ENCODE results near the gene CBLB.

Gene CBLB

DNA sequence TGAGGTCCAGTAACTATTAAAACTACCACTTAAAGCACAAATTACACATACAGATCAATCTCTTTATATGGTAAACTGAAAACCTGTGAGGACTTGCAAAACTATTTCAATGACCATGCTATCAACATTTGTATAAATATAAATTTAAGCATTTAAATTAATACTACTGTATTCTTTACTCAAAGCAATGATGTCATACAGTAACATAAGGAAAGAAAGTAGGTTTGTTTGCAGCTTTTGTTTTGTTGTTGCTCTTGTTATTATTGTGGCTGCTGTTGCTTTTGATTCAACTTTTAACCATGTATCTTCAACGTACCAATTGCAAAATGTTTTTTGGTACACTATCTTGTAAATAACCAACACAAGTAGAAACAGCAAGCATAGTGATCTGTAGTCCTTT, 22.0 kb downstream of the CBLB start:
- Histone ChIP-seq H3K27ac (ENCODE audit: low read depth, low read length) (no peak overlapping the region), H3K27me3 (ENCODE audit: control insufficient read depth, insufficient read depth, low read length) (no peaks in the 10 kb centered on the region), H3K4me3 (ENCODE audit: low read depth, low read length) (no peak overlapping the region), H3K9me3 (ENCODE audit: control insufficient read depth, insufficient read depth, low read depth, low read length) (no peaks in the 10 kb centered on the region), H3K9ac (ENCODE audit: low read length) (no peak overlapping the region), H3K4me1 (ENCODE audit: control insufficient read depth, insufficient read depth, low read length) (peaks cover 16% of the 10 kb centered on the region), H3K36me3 (ENCODE audit: control insufficient read depth, insufficient read depth, low read length) (peaks cover 10% of the 10 kb centered on the region)

DNA sequence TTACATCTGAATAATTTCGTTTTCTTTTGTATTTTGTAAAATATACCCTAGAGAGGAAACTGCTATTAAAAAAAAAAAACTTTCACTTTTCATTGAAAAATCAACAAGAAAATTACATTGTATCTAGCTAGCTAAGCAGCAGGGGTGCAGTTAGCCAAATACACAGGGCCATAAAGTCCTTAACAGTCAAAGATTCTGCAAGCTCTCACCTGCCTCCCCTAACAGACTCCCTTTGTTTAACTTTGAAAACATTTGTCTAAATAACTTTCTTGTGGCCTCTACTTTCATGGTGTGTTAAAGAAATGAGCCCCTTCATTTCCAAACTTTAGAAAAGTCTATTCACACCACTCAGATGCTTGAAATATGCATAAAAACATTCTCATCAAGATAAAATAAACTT, 23.3 kb downstream of the CBLB start:
- H3K36me3 ChIP-seq (ENCODE audit: control insufficient read depth, insufficient read depth, low read length) = no peaks in the 10 kb centered on the region
- H3K27me3 ChIP-seq (ENCODE audit: control insufficient read depth, insufficient read depth, low read length) = no peaks in the 10 kb centered on the region
- no peak overlapping the region for H3K4me3 ChIP-seq (ENCODE audit: low read depth, low read length)
- no peak overlapping the region for H3K9ac ChIP-seq (ENCODE audit: low read length)
- peaks cover 16% of the 10 kb centered on the region for H3K4me1 ChIP-seq (ENCODE audit: control insufficient read depth, insufficient read depth, low read length)
- H3K27ac ChIP-seq (ENCODE audit: low read depth, low read length) = no peak overlapping the region
- H3K9me3 ChIP-seq (ENCODE audit: control insufficient read depth, insufficient read depth, low read depth, low read length) = no peaks in the 10 kb centered on the region

DNA sequence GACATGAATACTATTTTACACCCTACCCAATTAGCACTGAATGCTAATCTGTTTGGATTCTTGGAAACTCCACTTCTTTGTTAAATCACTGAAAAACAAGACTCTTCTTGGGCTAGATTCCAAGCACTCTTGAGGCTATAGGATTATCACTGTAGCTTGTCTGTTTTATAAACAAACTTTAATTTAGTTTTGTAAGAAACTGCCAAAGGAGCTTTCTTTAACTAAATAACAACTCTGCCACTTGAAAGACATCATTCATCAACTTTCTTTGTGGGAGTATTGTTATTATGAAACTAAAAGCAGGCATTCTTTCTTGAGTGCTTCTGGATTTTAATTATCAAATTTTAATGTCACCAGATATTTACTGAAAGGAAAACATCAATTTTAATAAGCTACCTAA, 24.1 kb downstream of the CBLB start:
- H3K27me3 ChIP-seq (ENCODE audit: control insufficient read depth, insufficient read depth, low read length) = no peaks in the 10 kb centered on the region
- no peaks in the 10 kb centered on the region for H3K9me3 ChIP-seq (ENCODE audit: control insufficient read depth, insufficient read depth, low read depth, low read length)
- no peaks in the 10 kb centered on the region for H3K36me3 ChIP-seq (ENCODE audit: control insufficient read depth, insufficient read depth, low read length)
- no peak overlapping the region for H3K9ac ChIP-seq (ENCODE audit: low read length)
- no peak overlapping the region for H3K4me3 ChIP-seq (ENCODE audit: low read depth, low read length)
- no peak overlapping the region for H3K27ac ChIP-seq (ENCODE audit: low read depth, low read length)
- peaks cover 16% of the 10 kb centered on the region for H3K4me1 ChIP-seq (ENCODE audit: control insufficient read depth, insufficient read depth, low read length)

DNA sequence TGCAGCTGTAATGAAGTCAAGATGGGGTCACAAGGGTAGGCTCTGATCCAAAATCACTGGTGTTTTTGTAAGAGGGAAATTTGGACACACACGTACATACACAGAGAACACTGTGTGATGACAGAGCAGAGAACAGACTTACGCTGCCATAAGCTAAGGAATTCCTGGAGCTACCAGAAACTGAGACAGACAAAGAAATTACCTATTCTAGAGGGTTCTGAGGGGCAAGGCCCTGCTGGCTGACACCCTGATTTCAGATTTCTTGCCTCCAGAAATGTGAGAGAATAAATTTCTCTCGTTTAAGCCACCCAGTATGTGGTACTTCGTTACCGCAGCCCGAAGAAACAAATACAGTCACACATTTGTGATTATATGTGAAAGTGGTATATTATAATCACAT, 24.8 kb downstream of the CBLB start:
- Histone ChIP-seq H3K9me3 (ENCODE audit: control insufficient read depth, insufficient read depth, low read depth, low read length) (no peaks in the 10 kb centered on the region), H3K4me1 (ENCODE audit: control insufficient read depth, insufficient read depth, low read length) (peaks cover 18% of the 10 kb centered on the region), H3K27ac (ENCODE audit: low read depth, low read length) (no peak overlapping the region), H3K27me3 (ENCODE audit: control insufficient read depth, insufficient read depth, low read length) (no peaks in the 10 kb centered on the region), H3K4me3 (ENCODE audit: low read depth, low read length) (no peak overlapping the region), H3K9ac (ENCODE audit: low read length) (peak overlapping the region; percentile 22), H3K36me3 (ENCODE audit: control insufficient read depth, insufficient read depth, low read length) (no peaks in the 10 kb centered on the region)

DNA sequence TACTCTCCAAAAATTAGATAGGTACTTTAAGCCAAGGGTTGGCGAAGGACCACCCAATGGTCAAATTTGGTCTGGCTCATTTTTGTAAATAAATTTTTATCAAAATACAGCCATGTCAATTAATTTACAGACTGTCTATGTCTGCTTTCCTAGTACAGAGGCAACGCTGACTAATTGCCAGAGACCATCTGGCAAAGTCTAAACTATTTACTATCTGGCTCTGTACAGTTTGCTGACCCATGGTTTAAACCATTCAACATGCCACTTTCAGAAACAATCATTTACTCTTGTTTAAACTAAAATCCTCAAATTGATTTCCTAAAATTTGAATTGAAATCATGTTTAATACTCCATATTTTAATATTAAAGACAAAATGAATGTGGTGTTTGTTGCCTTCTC, 25.9 kb downstream of the CBLB start:
- Histone ChIP-seq H3K9ac (ENCODE audit: low read length) (no peak overlapping the region), H3K4me3 (ENCODE audit: low read depth, low read length) (no peak overlapping the region), H3K27me3 (ENCODE audit: control insufficient read depth, insufficient read depth, low read length) (no peaks in the 10 kb centered on the region), H3K36me3 (ENCODE audit: control insufficient read depth, insufficient read depth, low read length) (no peaks in the 10 kb centered on the region), H3K27ac (ENCODE audit: low read depth, low read length) (no peak overlapping the region), H3K4me1 (ENCODE audit: control insufficient read depth, insufficient read depth, low read length) (peaks cover 27% of the 10 kb centered on the region), H3K9me3 (ENCODE audit: control insufficient read depth, insufficient read depth, low read depth, low read length) (no peaks in the 10 kb centered on the region)

DNA sequence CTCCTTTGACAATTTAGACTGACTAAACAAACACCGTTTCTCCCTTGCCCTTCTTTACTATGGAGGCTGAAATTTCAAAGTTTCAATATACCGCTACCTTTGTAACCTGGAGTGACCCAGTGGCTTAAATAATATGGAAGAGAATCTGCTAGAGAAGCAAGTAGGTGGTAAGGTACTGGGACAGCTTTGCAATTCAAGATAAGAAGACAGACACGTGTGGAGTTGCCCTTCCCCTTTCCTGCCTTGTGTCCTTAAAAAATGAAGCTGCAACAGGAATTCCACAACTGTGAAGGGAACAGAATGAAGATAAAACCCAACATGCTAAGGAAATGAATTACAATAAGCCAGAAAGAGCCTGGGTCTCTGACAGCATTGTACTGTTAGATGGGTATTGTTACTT, 26.4 kb downstream of the CBLB start:
- Histone ChIP-seq H3K4me1 (ENCODE audit: control insufficient read depth, insufficient read depth, low read length) (peaks cover 27% of the 10 kb centered on the region), H3K9ac (ENCODE audit: low read length) (no peak overlapping the region), H3K9me3 (ENCODE audit: control insufficient read depth, insufficient read depth, low read depth, low read length) (no peaks in the 10 kb centered on the region), H3K27me3 (ENCODE audit: control insufficient read depth, insufficient read depth, low read length) (no peaks in the 10 kb centered on the region), H3K4me3 (ENCODE audit: low read depth, low read length) (no peak overlapping the region), H3K36me3 (ENCODE audit: control insufficient read depth, insufficient read depth, low read length) (no peaks in the 10 kb centered on the region), H3K27ac (ENCODE audit: low read depth, low read length) (no peak overlapping the region)

DNA sequence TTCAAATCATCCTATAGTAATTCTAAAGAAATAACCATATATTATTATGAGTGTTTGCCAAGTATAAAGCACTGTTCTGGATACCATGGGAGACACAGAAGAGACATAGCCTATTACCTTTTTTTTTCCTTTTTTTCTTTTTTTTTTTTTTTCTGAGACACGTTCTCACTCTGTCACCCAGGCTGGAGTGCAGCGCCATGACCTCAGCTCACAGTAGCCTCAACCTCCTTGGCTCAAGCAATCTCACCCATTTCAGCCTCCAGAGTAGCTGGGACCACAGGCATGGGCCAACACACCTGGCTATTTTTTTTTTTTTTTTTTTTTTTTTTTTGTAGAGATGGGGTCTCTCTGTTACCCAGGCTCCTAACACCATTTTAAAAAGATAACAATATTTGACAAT, 30.9 kb downstream of the CBLB start:
- Histone ChIP-seq H3K27ac (ENCODE audit: low read depth, low read length) (no peak overlapping the region), H3K4me3 (ENCODE audit: low read depth, low read length) (no peak overlapping the region), H3K27me3 (ENCODE audit: control insufficient read depth, insufficient read depth, low read length) (no peaks in the 10 kb centered on the region), H3K36me3 (ENCODE audit: control insufficient read depth, insufficient read depth, low read length) (no peaks in the 10 kb centered on the region), H3K4me1 (ENCODE audit: control insufficient read depth, insufficient read depth, low read length) (peaks cover 11% of the 10 kb centered on the region), H3K9me3 (ENCODE audit: control insufficient read depth, insufficient read depth, low read depth, low read length) (no peaks in the 10 kb centered on the region), H3K9ac (ENCODE audit: low read length) (no peak overlapping the region)

DNA sequence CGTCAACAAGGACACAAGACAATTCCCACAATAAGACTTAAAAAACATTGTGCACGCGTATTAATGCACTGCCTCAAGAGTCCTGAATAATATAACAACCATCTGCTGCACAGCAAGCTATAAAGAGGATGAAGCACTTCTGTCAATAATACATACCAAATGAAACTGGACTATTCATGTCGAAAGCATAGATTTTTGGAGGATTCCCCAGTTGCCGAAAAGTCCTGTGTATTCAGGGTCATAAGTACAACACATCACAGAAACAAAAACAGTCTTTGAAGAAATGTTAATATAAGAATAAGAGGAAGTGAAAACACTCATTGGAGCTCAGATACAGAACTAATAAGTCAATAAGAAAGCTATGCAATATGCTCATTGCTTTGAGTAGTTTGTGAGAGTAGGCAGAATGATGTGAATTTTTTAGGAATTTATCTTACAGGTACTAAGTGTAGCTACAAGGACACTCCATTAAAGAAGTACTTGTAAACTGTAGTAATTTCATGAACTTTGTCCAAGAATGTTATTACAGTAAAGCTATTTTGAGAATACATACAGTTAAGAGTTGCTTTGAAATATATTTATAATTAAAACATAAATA, 31.6 kb downstream of the CBLB start:
- Histone ChIP-seq H3K9ac (ENCODE audit: low read length) (no peak overlapping the region), H3K9me3 (ENCODE audit: control insufficient read depth, insufficient read depth, low read depth, low read length) (no peaks in the 10 kb centered on the region), H3K27me3 (ENCODE audit: control insufficient read depth, insufficient read depth, low read length) (no peaks in the 10 kb centered on the region), H3K4me1 (ENCODE audit: control insufficient read depth, insufficient read depth, low read length) (peaks cover 11% of the 10 kb centered on the region), H3K36me3 (ENCODE audit: control insufficient read depth, insufficient read depth, low read length) (no peaks in the 10 kb centered on the region), H3K27ac (ENCODE audit: low read depth, low read length) (no peak overlapping the region), H3K4me3 (ENCODE audit: low read depth, low read length) (no peak overlapping the region)

DNA sequence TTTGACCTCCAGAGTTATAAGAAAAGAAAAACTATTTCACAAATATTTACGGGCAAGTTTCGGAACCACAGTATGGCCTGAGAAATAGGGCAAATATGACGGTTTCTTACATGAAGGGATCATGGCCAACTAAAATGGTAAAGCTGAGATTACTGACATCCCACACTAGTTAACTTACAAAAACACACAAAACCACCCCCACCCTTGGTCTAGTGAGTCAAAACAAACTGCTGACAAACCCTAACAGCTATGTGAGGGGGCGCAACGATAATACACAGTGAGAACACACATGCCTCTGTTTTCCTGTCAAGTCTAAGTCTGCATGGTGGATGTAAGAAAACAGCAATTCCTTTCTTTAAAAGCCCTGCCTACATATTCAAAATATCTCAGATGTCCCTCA, 32.3 kb downstream of the CBLB start:
- H3K27ac ChIP-seq (ENCODE audit: low read depth, low read length) = no peak overlapping the region
- no peak overlapping the region for H3K9ac ChIP-seq (ENCODE audit: low read length)
- H3K4me3 ChIP-seq (ENCODE audit: low read depth, low read length) = no peak overlapping the region

DNA sequence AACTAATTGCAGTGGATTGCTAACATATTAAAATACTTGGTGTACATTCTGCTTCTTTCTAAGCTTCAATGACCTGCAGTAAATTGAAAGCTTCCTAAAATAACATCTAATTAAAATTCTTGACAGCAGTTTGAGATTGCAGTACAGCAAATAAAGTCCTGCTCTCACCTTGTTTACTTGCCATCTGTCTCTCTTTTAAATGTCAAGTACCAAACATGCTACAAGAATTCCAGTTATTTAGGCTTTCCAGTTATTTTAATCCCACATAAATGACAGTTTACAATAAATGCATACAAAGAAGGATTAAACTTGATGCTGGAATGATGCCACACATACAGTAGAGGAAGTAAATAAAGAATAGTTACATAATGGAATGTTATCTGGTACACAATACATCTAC, 33.2 kb downstream of the CBLB start:
- Histone ChIP-seq H3K4me3 (ENCODE audit: low read depth, low read length) (no peak overlapping the region), H3K4me1 (ENCODE audit: control insufficient read depth, insufficient read depth, low read length) (peaks cover 11% of the 10 kb centered on the region), H3K9ac (ENCODE audit: low read length) (no peak overlapping the region), H3K27me3 (ENCODE audit: control insufficient read depth, insufficient read depth, low read length) (no peaks in the 10 kb centered on the region), H3K27ac (ENCODE audit: low read depth, low read length) (no peak overlapping the region), H3K9me3 (ENCODE audit: control insufficient read depth, insufficient read depth, low read depth, low read length) (no peaks in the 10 kb centered on the region), H3K36me3 (ENCODE audit: control insufficient read depth, insufficient read depth, low read length) (no peaks in the 10 kb centered on the region)

More for the DNA sequence above, 32.3 kb downstream of the CBLB start:
- Histone ChIP-seq H3K36me3 (ENCODE audit: control insufficient read depth, insufficient read depth, low read length) (no peaks in the 10 kb centered on the region), H3K4me1 (ENCODE audit: control insufficient read depth, insufficient read depth, low read length) (peaks cover 11% of the 10 kb centered on the region), H3K9me3 (ENCODE audit: control insufficient read depth, insufficient read depth, low read depth, low read length) (no peaks in the 10 kb centered on the region), H3K27me3 (ENCODE audit: control insufficient read depth, insufficient read depth, low read length) (no peaks in the 10 kb centered on the region)

DNA sequence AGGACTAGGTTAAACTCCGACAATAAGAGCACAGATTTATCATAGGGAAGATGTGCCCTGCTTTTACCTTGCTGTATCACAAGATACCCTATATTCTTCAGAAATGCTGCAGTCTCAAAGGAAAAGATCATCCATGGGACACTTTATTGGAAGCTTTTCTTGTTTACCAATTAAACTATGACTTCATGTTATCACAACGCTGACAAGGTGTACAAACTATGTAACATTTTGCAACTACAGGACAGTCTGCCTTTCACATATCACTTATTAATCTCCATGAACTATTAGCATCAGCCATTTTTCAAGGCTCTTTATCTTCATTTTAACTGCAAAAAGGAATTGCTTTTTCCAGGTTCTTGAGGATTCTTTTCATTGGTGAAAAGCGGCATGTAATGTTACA, 34.0 kb downstream of the CBLB start:
- H3K27ac ChIP-seq (ENCODE audit: low read depth, low read length) = no peak overlapping the region
- no peaks in the 10 kb centered on the region for H3K36me3 ChIP-seq (ENCODE audit: control insufficient read depth, insufficient read depth, low read length)
- no peak overlapping the region for H3K4me3 ChIP-seq (ENCODE audit: low read depth, low read length)
- peaks cover 11% of the 10 kb centered on the region for H3K4me1 ChIP-seq (ENCODE audit: control insufficient read depth, insufficient read depth, low read length)
- no peaks in the 10 kb centered on the region for H3K27me3 ChIP-seq (ENCODE audit: control insufficient read depth, insufficient read depth, low read length)
- H3K9me3 ChIP-seq (ENCODE audit: control insufficient read depth, insufficient read depth, low read depth, low read length) = no peaks in the 10 kb centered on the region
- no peak overlapping the region for H3K9ac ChIP-seq (ENCODE audit: low read length)

DNA sequence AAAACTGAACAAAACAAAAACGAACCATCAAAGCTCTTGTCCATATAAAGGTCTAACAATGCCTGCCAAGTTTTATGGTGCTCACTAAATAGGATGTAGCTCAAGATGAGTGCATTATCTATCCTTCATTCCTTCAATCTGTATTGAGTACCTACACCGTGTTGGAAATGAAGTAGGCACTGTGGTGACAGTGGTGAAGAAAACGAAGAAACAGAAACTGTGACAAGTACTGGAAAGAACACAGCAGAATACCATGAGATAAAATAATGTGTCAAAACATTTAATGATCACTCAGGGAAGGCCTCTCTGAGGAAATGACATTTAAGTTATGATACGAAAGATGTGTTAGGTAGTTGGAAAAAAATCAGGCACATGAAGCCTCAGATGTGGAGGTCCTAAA, 36.2 kb downstream of the CBLB start:
- Histone ChIP-seq H3K9ac (ENCODE audit: low read length) (no peak overlapping the region), H3K36me3 (ENCODE audit: control insufficient read depth, insufficient read depth, low read length) (no peaks in the 10 kb centered on the region), H3K27ac (ENCODE audit: low read depth, low read length) (no peak overlapping the region), H3K4me1 (ENCODE audit: control insufficient read depth, insufficient read depth, low read length) (peaks cover 8% of the 10 kb centered on the region), H3K4me3 (ENCODE audit: low read depth, low read length) (no peak overlapping the region), H3K27me3 (ENCODE audit: control insufficient read depth, insufficient read depth, low read length) (no peaks in the 10 kb centered on the region), H3K9me3 (ENCODE audit: control insufficient read depth, insufficient read depth, low read depth, low read length) (no peaks in the 10 kb centered on the region)
